NCI-H345 treated with DMSO at 0.1 percent for 48 hours (cell line): ENCODE results near the gene CD6.
"Not testable (repeated sequence)": the region's sequence is repeated elsewhere in the genome, so short reads cannot be mapped to it uniquely, and the experiment has no call there.

Experiments
- DNase-seq: peaks from one replicate; lab custom pipeline; 2025; ENCODE audit not compliant: unreplicated experiment; lab: John Stamatoyannopoulos, UW

CD6 gene

GRCh38 chr11:61052182-61052972, 80.9 kb downstream of the CD6 start:
- no peak for DNase-seq

- DNase-seq = no peak
Measured at GRCh38 chr11:61053191-61053590, 81.7 kb downstream of the CD6 start.

GRCh38 chr11:61054513-61054912, 83.0 kb downstream of the CD6 start:
- no peak for DNase-seq

GRCh38 chr11:61054927-61055562, 83.6 kb downstream of the CD6 start:
- DNase-seq = no peak

GRCh38 chr11:61055776-61056175, 84.3 kb downstream of the CD6 start:
- no peak for DNase-seq

GRCh38 chr11:61056571-61056970, 85.1 kb downstream of the CD6 start:
- DNase-seq = no peak

GRCh38 chr11:61056981-61057380, 85.5 kb downstream of the CD6 start:
- DNase-seq = no peak

- no peak for DNase-seq
Measured at GRCh38 chr11:61057615-61058014, 86.1 kb downstream of the CD6 start.

GRCh38 chr11:61058583-61059259, 87.2 kb downstream of the CD6 start:
- DNase-seq = no peak

GRCh38 chr11:61059260-61059752, 87.8 kb downstream of the CD6 start:
- no peak for DNase-seq

GRCh38 chr11:61061081-61061826, 89.8 kb downstream of the CD6 start:
- DNase-seq = no peak

GRCh38 chr11:61062181-61062930, 90.9 kb downstream of the CD6 start:
- no peak for DNase-seq

- DNase-seq = not testable (repeated sequence)
Measured at GRCh38 chr11:61065236-61065635, 93.8 kb downstream of the CD6 start.

GRCh38 chr11:61065955-61066638, 94.6 kb downstream of the CD6 start:
- DNase-seq = no peak

GRCh38 chr11:61066645-61067044, 95.2 kb downstream of the CD6 start:
- no peak for DNase-seq

- DNase-seq = no peak
Measured at GRCh38 chr11:61067782-61068446, 96.4 kb downstream of the CD6 start.

GRCh38 chr11:61068581-61068980, 97.1 kb downstream of the CD6 start:
- DNase-seq = no peak

- no peak for DNase-seq
Measured at GRCh38 chr11:61069427-61069826, 97.9 kb downstream of the CD6 start.
